Panc1 (cell line): ENCODE measurements around the gene RPL10A.

Experiments used
- CTCF ChIP-seq: fragments of 450-650 bp; IDR thresholded peaks from 2 replicates; pipeline ENCODE4 v1.5.1; 2017; ENCODE audit warnings: mild to moderate bottlenecking
- POLR2AphosphoS5 ChIP-seq: IDR thresholded peaks from 2 replicates; pipeline ENCODE4 v1.6.1; 2012; ENCODE audit warnings: mild to moderate bottlenecking, low read depth, low read length, moderate library complexity
- REST ChIP-seq, 2 experiments: IDR thresholded peaks; 2 replicates each; pipeline ENCODE4 v1.6.1; 2011 to 2012; ENCODE audit warnings: low read depth in 2 of 2, control low read depth in 1 of 2, low read length in 1 of 2, mild to moderate bottlenecking in 1 of 2, moderate library complexity in 1 of 2; ENCODE audit not compliant: insufficient read depth in 1 of 2
- SIN3A ChIP-seq: IDR thresholded peaks from 2 replicates; pipeline ENCODE4 v1.6.1; 2012; ENCODE audit warnings: low read depth, mild to moderate bottlenecking, low read length, moderate library complexity, borderline replicate concordance; ENCODE audit not compliant: insufficient read depth
- TCF7L2 ChIP-seq: IDR thresholded peaks from 2 replicates; pipeline ENCODE4 v1.6.1; 2011; ENCODE audit warnings: mild to moderate bottlenecking, low read depth, low read length, inconsistent platforms

- TF ChIP-seq CTCF (no peak), TCF7L2 (no peak), REST (IDR thresholded peaks at IDR 0.05; ENCODE audit: insufficient read depth in 1 of 2, low read depth in 2 of 2, low read length in 1 of 2) (no peak), SIN3A (no peak), POLR2AphosphoS5 (no peak)
Measured at GRCh38 chr6:35441642-35442041, 26.6 kb upstream of the RPL10A start.
